ENCODE results near the gene DHRS7B.

The DHRS7B gene

DNA sequence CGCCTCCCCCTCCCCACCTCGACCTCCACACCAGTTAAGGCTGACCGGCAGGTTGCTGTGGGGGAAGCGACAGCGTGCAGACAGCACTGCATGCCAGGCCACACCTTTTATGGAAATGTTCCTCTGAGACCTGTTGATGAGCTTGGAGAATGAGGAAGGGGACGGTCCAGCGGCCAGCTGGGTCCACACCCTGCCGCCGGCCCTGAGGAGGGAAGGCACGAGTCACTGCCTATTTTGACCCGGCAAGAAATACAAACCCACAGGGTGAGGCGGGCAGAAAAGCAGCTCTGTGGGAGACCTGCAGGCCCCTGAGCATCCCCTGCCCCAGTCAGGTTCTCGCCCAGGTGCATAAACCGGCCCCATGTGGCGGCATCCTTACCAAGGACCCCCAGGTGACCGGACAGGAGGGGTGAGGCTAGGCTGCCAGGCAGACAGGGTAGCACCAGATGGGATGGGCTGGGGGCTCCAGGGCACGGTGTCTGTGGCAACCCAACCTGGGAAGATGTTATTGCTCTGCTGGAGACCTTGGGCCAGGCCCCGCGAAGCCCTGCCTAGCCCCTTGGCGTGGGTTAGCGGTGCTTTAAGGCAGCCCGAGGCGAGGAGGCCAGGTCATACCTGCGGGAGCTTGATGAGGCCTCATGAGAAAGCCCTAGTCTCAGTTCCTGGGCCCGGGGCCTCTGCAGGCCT, 113.7 kb downstream of the DHRS7B start:
- DNase-seq (ENCODE audit: low spot score), result no peak

All from COLO829 (cell line).